ENCODE data around the gene PXDC1.
"Not testable (repeated sequence)": the region's sequence is repeated elsewhere in the genome, so short reads cannot be mapped to it uniquely, and the experiment has no call there.

Gene PXDC1

DNA sequence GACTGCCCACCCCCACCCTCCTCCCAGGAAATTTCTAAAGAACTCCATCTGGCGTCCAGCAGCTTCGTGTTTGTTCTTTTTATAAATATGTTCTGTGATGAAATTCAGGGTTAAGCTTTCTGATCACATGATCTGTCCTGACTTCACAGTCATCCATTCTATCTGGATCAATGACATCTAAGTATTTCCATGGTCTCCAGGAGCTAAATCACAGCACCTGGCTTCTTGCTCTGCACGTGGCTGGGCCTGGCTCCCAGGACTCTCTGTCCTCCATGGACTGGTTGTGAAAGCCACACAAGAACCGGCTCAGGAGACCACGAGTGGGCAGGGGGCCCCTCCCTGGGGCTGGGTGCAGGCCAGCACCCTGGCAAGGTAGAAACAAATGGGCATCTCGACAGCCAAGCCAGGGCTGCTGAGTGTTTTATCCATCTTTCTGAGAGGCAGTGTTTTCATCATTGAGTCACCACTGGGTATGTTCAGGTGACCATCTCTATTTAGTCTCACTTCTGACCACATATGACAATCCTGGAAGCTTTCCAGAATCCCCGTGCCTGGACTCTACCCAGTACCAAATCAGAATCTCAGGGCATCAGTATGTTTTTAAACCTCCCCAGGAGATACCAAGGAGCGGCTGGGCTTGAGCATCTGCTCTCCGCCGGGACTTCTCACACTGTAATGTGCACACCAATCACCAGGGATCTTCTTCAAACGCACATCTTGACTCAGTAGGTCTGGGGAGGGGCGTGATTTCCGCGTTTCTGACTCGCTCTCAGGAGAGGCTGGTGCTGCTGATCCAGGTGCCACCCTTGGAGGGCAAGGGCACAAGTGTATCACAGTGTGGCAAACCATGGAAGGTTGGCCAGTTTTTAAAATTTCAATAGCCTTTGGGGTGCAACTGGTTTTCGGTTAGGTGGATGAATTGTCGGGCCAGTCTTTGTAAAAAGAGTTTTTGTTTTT is 31.6 kb upstream of the PXDC1 start:
- DNase-seq (ENCODE audit: low read depth, low spot score): no peak

DNA sequence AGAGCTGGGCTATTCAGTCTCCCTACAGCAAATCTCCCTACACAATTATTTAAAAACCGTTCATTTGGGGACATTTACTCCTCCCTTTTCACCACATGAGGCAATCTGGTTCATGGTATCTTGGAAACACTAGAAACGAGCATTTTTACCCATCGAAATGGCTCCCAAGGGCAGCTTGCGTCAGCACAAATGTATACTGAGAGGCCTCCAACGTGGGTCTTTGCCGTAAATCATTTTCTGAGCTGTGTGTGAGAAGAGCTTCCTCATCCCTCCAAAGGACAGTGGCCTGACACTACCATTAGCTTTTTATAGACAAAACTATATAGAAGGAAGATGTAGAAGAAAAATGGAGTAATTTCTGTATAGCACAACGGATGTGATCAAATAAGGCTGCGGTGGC is 30.0 kb upstream of the PXDC1 start:
- DNase-seq (ENCODE audit: low read depth, low spot score): no peak

DNA sequence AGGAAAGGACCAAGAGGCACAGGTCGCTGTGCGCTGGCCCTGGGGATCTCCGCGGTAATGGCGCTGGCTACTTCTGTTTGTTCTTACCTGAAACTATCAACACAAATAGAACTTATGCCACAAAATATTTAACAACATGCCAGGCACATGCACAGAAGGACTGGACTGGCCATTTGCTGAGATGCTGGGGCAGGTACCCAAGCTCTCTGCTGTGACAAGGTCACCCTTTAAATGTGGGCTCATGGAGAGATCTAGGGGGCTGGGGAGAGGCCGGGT is 28.0 kb upstream of the PXDC1 start:
- no peak for DNase-seq (ENCODE audit: low read depth, low spot score)

DNA sequence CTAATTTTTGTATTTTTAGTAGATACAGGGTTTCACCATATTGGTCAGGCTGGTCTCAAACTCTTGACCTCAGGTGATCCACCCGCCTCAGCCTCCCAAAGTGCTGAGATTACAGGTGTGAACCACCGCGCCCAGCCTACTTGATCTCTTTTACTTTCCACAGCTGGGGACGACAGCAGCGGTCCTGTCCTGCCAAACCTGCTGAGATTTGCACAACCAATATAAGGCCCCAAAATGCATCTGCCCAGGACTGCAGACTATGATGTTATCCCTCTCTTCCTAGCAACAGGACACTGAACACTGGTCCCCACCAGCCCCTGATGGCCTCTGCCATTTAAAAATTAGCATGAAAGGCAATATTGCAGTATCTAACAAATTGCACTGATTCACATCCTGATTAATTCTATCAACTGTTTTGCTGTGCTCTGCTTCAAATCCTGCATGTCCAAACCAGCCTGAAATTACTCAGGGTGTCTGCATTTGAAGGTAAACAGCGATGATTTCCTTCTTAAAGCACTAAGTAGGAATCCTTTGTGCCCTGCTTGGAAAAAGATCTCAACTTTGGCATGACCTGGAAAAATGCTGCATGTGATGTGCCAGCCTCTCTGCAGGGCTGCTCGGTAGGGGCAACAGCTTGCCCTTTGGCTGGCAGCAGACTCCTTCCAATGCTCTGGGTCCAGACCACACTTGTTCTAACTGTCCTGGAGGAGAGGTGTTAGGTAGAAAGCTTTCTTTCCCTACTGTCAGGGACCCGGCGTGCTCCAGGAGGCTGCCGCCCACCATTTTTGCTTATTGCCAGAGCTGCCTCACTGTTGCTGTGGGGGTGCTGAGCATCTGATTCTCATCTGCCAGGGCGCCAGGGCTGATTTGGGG is 27.4 kb upstream of the PXDC1 start:
- DNase-seq (ENCODE audit: low read depth, low spot score): no peak

DNA sequence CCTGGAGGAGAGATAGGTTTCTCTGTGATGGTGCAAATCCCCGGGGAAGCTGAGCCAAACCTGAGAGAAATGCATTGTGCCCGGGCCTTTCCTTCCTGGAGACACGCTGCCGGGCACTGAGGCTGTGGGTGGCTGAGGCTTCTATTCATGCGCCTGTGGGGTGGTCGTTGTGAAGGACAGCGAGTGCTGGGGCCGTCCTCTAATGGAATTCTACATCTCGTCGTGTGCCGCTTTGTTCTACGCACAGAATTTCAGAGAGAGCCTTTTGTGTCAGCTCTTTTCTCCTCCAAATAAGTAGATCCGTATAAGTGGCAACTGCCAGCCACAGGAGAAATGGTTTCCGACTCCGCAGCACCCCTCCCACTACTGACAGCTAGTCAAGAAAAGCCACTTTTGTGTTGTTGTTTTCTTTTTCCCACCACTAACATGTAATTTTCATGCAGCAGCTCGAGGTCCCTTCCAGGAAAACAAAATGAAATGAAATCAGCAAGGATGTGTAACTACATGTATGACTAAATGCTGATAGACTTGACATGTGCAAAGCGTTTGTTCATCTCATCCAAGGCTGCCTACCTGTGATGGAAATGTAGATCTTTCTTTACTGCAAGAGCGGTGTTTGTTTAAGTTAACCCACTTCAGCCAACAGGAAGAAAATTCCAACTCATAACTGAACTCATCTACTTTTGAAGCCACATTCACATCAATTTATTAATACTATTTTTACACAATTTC is 26.4 kb upstream of the PXDC1 start:
- DNase-seq (ENCODE audit: low read depth, low spot score): no peak

DNA sequence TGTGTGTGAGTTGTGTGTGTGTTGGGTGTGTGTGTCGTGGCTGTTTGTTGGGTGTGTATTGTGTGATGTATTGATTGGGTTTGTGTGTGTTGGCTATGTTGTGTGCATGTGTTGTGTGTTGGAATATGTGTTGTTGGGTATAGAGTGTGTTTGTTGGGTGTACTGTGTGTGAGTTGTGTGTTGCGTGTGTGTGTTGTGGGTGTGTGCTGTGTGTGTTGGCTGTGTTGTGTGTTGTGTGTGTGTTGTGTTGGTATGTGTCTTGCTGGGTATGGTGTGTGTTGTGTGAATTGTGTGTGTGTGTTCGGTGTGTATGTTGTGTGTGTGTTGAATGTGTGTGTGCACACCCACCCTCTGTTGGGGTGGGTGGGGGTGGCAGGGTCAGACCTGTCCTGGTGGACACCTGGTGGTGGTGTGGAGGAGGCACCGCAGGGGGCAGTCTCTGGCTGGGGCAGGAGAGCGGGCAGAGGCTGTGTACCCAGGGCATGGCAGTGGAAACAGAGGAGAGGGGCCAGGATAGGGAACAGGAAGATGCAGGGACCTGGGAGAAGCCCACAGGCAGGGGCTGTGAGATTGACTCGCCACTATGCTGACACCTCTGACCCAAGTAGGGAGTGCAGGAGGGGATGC is 25.5 kb upstream of the PXDC1 start:
- DNase-seq (ENCODE audit: low read depth, low spot score): no peak

DNA sequence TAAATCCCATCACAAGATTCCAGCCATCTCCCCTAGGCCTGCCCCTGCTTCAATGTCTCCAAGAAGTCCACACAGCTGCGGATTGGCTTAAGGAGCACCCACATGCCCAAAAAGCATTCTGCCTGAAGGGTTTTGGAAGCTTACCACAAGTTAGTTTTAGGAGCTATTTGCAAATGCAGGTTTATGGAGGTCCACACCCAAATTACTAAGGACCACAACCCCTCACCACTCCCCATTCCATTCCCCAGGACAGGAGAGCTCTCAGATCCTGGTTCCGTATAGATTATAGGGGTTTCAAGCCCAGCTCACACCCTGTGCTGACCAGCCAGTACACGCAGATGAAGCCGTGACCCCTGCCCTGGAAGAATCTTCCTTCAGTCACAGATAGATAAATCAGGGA is 24.3 kb upstream of the PXDC1 start:
- DNase-seq (ENCODE audit: low read depth, low spot score): no peak

DNA sequence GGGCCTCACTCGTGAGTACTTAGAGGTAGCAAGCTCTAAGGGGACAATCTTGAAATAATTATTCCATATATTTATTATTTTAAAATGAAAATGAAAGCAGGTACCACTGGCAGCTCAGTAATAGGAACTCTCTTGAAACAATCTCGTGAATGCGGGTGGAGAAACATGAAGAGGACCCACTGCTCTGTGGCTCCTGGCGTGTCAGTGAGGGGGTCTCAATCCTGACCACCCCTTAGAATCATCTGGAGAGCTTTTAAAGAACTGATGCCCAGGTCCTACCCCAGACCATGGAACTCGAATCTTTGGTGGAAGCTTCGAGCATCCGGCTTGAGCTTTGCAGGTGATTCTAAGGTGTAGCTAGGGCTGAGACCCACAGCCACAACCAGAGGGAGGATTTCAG is 23.9 kb upstream of the PXDC1 start:
- DNase-seq (ENCODE audit: low read depth, low spot score): no peak

DNA sequence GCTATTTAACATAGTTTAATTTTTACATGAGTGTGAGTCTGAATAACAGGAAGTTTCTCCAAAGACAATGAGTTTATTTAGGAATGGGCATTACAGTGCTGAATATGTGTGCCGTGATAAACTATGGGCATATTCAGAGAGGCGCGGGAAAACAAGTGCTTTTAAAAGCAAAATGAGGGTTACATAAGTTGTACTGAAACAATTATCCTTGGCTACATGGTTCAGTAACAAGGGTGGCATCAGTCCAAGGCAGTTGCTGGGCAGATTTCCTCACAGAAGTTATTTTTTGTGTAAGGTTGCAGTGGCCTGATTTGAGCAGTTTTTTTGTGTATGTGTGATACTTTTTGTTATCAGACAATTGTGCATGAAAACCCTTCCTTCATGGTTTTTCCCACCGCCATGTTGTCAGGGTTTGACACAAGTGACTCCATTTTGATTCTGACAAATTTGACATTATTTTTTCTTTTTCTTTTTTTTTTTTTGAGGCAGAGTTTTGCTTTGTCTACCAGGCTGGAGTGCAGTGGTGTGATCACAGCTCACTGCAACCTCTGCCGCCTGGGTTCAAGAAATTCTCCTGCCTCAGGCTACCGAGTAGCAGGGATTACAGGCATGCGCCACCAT is 22.3 kb upstream of the PXDC1 start:
- no peak for DNase-seq (ENCODE audit: low read depth, low spot score)

DNA sequence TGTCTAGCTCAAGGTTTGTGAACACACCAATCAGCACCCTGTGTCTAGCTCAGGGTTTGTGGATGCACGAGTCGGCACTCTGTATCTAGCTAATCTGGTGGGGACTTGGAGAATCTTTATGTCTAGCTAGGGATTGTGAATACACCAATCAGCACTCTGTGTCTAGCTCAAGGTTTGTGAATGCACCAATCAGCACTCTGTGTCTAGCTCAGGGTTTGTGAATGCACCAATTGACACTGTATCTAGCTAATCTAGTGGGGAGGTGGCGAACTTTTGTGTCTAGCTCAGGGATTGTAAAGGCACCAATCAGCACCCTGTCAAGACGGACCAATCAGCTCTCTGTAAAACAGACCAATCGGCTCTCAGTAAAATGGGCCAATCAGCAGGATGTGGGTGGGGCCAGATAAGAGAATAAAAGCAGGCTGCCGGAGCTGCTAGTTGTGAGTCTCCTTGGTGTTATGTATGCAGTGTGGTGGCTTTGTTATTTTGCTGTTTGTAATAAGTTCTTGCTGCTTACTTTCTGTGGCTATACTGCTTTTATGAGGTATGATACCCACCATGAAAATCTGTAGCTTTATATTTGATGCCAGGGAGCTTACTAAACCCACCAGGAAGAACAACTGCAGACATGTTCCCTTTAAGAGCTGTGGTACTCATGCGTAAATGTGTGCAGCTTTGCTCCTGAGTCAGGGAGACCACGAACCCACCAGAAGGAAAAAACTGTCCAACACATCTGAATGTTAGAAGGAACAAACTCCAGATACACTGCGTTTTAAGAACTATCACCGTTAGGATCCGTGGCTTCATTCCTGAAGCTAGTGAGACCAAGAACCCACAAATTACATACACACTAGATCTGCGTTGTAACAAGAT is 20.9 kb upstream of the PXDC1 start:
- not testable (repeated sequence) for DNase-seq (ENCODE audit: low read depth, low spot score)

DNA sequence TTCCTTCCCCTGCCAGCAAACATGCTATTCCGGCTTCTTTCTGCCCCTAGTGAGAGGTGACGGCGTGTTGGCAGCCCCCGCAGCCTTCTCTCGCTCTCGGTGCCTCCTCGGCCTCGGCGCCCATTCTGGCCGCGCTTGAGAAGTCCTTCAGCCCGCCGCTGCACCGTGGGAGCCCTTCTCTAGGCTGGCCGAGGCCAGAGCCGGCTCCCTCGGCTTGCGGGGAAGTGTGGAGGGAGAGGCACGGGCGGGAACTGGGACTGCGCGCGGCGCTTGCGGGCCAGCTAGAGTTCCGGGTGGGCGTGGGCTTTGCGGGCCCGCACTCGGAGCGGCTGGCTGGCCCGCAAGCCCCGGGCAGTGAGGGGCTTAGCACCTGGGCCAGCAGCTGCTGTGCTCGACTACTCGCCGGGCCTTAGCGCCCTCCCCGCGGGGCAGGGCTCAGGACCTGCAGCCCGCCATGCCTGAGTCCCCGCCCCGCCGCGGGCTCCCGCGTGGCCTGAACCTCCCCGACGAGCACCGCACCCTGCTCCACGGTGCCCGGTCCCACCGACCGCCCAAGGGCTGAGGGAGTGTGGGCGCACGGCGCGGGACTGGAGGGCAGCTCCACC is 20.0 kb upstream of the PXDC1 start:
- DNase-seq (ENCODE audit: low read depth, low spot score): no peak

DNA sequence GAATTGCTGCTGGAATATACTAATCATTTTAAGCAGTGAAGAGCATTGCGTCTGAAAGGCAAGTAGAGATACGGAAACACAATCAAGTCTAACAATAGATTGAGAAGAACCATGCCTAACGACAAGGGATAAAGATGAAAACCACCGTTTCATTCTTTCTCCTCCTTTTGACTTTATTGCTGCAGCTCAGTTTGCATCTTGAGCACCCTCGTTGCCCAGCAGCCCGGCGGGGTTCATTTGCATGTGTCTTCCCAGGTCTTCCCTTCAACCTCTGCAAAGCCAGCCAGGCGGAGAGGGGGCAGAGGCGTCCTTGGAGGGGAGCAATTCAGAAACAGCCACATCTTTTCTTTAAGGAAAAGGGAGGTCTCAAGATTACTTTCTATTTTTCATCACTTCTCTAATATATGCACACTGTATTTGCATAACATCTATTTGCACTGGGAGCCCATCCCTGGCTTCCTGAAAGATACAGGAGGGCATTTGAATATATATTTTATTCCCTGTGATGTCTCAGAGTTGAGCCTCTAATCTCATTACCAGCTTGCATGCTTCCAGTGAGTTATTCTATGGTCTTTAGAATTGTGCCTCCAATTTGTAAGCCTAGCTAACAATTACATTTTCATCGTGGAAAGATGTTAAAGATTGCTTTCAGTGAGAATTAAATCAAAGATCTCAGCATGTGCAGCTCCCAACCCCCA is 18.7 kb upstream of the PXDC1 start:
- no peak for DNase-seq (ENCODE audit: low read depth, low spot score)

DNA sequence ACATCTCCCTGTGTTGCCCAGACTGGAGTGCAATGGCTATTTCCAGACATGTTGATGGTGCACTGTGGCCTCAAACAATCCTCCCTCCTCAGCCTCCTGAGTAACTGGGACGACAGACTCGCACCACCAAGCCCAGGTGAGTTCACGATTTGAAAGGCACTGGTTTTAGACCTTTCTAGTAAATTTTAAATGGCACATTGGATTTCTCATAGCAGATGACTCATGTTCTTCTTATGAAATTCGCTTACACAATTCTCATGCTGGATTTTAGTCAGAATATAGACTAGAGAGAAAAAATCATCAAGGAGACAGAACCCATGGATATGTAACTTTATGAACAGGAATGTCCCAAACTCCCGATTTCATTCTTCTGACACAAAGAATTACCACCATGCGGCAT is 18.1 kb upstream of the PXDC1 start:
- no peak for DNase-seq (ENCODE audit: low read depth, low spot score)

DNA sequence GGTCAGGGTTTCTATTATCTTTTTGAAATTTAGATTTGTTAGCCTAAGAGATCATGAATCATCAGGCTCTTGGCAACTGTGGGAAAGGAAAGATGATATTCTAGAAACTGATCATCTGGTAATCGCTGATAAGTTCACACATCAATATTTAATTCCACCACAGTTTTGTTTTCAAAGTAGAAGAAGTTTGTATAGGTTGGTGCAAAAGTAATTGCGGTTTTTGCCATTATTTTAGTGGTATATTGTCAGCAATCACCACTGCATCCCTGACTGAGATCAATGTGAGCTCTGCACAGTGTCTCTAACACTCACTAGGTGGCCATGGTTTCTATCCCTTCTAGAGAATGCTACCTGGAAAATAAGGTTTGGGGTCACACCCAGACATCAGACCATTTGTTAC is 17.0 kb upstream of the PXDC1 start:
- DNase-seq (ENCODE audit: low read depth, low spot score): no peak

DNA sequence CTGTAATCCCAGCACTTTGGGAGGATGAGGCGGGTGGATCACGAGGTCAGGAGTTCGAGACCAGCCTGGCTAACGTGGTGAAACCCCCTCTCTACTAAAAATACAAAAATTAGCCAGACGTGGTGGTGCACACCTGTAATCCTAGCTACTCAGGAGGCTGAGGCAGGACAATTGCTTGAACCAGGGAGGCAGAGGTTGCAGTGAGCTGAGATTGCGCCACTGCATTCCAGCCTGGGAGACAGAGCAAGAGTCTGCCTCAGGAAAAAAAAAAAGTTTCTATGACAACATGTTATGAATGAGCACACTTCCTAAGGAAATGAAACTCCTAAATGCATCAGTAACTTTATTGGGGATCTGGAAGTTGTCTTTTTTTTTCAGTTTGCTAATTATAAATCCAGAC is 16.0 kb upstream of the PXDC1 start:
- DNase-seq (ENCODE audit: low read depth, low spot score): not testable (repeated sequence)

DNA sequence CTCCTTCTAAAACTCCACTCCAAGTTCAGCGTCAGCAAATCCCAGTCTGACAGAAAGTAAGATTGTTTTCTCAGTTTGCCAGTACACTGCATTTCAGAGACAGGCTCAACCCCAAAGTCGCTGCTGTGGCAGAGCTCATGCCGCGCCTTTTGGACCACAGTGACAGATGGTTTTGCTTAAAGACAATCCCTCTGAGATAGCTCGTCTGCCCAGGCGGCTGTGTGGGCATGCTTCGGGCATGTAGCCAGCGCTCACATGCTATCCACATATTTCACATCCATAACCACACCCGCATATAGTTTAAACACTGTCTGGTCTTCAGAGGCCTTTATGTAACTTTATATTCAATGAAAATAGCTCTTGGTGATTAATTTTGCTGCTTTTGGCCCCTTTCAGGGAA is 14.7 kb upstream of the PXDC1 start:
- no peak for DNase-seq (ENCODE audit: low read depth, low spot score)

DNA sequence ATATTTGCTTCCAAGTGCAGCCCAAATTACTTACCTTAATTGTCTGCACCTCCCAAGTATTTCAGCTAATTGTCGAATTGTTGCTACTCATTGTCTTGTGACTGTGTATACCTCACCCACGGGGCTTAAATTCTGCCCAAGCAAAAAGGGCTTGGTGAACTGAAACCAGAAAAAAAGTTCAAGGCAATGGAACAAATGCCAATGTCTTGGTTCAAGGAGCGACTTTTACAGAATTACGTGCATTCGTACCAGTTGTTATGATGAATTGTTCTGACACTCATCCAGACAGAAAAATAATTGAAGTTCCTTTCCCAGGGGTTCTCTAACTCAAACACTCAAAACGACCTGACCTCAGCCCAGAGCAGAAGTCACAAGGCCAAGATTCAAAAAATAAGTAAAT is 13.9 kb upstream of the PXDC1 start:
- DNase-seq (ENCODE audit: low read depth, low spot score): no peak

DNA sequence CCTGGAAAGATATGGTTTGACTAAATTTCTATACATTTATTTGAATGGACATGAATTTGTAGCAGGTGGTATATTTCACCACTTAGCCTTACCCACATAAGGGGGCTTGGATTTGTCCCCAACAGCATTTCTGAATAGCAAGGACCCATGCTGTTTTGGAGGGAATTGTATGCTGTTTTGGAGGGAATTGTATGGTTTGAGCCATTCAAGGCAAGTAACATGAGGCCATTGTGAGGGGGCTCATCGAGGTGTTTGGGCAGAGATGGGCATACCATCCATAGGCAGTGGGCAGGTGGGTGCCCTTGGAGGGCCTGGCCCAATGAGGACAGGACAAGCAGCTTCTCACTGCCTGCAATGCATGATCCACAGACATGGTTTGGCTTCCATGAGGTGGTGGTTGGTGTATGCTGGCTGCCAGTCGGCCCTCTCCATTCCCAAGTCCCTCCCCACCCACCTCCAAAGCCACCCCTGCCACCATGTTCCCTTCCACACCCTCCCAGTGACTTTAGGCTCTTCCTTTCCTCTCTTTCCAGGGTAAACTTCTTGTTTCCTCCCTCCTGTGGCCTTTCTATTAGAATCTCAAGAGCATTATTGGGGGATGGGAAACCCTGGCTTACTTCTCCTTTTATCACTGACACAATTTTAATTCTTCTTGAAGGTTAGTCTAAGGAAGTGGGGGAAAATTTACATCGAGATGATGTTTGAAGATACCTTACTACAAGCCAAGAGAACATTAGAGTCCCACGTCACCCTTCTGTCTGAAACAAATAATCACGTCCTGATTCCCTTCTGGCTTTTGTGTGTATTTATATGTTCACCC is 13.2 kb upstream of the PXDC1 start:
- no peak for DNase-seq (ENCODE audit: low read depth, low spot score)
